C4-2B (cell line): Measurements from ENCODE around the gene PRKG1.

Source experiments
- CTCF ChIP-seq: fragments of 450-650 bp; conservative IDR thresholded peaks from 2 replicates; pipeline ENCODE4 v1.5.1; 2017; ENCODE audit warnings: mild to moderate bottlenecking
- ZFX ChIP-seq: fragments of 450-650 bp; IDR thresholded peaks from 2 replicates; pipeline ENCODE4 v1.6.1; 2017

GRCh38 chr10:52020702-52021101 is 946.4 kb downstream of the PRKG1 start:
- TF ChIP-seq CTCF: no peak
- no peak for TF ChIP-seq ZFX
